Endometrium (tissue), 2 donors: Measurements from ENCODE around the gene LSM4.
A peak's percentile ranks its signal among the peaks of the same experiment; 100 is the strongest.
"Not testable (repeated sequence)": the region's sequence is repeated elsewhere in the genome, so short reads cannot be mapped to it uniquely, and the experiment has no call there.

Experiments used
- FAIRE-seq: peaks from 2 replicates; lab custom pipeline; 2012; peaks lifted over from hg19 to GRCh38; lab: Jason Lieb, UNC
- donor health status: control.
- donor health status: control.

LSM4 gene

GRCh38 chr19:18340990-18341868, 18.4 kb upstream of the LSM4 start:
- no peak for FAIRE-seq

DNA sequence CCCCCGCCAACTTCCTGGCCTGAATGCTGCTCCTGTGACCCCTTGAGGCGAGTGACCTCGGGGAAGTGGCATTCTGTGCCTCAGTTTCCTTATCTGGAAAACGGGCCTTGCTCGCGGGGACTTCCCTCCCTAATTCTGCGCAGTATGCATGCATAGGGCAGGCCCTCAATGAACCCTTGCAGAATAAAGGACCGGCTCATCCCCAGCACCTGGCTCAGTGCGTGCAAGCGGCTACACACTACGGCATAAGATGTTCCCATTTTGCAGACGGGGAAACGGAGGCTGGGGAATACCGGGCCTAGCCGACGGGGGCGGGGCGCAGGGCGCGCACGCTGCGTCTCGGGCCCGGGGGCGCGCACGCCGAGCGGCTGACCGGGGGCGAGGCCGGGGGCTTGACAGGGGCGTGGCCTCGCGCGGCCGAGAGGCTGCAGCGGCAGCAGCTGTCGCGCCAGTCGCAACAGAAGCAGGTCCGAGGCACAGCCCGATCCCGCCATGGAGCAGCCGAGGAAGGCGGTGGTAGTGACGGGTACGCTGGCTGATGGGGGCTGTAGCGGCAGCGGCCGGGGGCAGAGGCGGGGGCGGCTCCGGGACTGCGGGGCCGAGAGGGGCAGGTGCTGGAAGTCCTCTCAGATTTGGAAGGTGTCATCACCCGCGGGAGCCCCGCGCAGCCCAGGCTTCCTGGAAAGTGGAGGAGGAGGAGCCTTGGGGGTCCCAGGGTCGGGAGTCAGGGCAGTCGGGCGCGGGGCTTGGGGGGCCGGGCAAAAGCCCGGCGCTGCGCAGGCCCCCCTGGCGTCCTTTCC, 17.5 kb upstream of the LSM4 start, which contains the start of gene PGPEP1:
Gene PGPEP1, plus strand, starts transcription at position 409 of the 800 bp plus-strand sequence. Its CDS starts 84 bp downstream, at position 493.
- FAIRE-seq = no peak

- no peak for FAIRE-seq
Measured at GRCh38 chr19:18339723-18340122, 16.8 kb upstream of the LSM4 start.

GRCh38 chr19:18338541-18338940, 15.7 kb upstream of the LSM4 start:
- FAIRE-seq = no peak

- FAIRE-seq = no peak
Measured at GRCh38 chr19:18336121-18336520, 13.2 kb upstream of the LSM4 start.

- FAIRE-seq = no peak
Measured at GRCh38 chr19:18333680-18334079, 10.8 kb upstream of the LSM4 start.

DNA sequence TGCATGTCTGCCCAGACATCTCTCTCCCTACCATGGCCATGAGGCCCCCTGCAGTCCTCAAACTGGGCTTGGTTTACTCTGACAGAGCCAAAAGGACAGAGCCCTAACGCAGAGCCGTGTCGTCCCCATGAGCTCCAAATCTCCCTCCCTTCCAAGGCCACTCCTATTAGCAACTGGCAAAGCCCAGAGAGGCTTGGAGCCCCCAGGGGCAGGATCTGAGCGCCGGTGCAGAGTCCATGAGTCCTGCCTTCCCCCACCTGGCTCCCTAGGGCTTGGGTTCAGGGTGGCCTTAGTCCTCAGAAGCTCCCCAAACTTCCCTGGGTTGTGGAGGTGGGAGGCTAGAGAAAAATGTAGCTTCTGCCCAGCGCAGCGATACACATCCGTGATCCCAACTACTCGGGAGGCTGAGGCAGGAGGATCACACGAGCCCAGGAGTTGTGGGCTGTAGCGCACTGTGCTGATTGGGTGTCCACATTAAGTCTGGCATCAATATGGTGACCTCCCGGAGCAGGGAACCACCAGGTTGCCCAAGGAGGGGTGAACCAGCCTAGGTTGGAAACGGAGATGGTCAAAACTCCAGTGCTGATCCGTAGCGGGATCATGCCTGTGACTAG, 10.1 kb upstream of the LSM4 start:
- no peak for FAIRE-seq

- FAIRE-seq = no peak
Measured at GRCh38 chr19:18330868-18331267, 8.0 kb upstream of the LSM4 start.

GRCh38 chr19:18329035-18329376, 6.1 kb upstream of the LSM4 start:
- FAIRE-seq = no peak

- peak; percentile 99 for FAIRE-seq
Measured at GRCh38 chr19:18328340-18329034, 5.6 kb upstream of the LSM4 start.

DNA sequence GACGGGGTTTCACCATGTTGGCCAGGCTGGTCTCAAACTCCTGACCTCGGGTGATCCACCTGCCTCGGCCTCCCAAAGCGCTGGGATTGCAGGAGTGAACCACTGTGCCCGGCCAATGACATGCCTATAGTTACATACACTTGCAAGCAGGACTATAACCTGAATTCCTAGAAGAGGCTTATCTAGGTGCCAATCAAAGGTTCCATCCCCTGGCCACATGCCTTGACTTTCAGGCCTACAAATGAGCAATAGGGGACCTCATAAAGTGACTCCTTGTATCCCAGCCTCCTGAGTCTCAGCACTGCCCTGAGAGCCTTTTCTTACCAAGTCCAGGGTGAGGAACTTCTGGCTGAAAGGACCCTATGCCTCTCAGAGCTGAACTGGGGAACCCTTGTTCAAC, 3.9 kb upstream of the LSM4 start:
- FAIRE-seq = no peak

- FAIRE-seq = not testable (repeated sequence)
Measured at GRCh38 chr19:18324373-18324731, 1.5 kb upstream of the LSM4 start.

DNA sequence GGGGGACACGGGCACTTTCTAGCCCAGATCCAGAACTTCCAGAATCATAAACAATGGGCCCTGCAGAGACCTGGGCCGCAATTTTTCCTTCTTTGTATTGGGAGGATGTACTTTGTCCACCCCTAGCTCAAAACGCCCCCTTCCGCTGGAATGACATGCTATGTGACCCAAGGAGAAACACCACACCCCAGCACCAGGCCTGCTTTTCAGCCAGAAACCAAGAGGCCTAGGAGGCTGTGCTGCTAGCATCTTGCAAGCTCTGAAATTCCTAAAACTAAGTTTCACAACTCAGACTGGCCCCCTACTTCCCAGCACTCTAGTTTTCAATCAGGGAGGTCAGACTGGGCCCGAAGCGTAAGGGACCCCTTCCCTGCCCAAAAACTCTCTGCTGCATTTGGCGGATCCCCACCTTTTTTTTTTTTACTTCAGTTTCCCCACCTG, 538 bp downstream of the LSM4 start:
- FAIRE-seq = no peak

GRCh38 chr19:18321734-18322102, 1.2 kb downstream of the LSM4 start:
- FAIRE-seq = no peak

- FAIRE-seq = no peak
Measured at GRCh38 chr19:18320865-18321733, 1.8 kb downstream of the LSM4 start.

DNA sequence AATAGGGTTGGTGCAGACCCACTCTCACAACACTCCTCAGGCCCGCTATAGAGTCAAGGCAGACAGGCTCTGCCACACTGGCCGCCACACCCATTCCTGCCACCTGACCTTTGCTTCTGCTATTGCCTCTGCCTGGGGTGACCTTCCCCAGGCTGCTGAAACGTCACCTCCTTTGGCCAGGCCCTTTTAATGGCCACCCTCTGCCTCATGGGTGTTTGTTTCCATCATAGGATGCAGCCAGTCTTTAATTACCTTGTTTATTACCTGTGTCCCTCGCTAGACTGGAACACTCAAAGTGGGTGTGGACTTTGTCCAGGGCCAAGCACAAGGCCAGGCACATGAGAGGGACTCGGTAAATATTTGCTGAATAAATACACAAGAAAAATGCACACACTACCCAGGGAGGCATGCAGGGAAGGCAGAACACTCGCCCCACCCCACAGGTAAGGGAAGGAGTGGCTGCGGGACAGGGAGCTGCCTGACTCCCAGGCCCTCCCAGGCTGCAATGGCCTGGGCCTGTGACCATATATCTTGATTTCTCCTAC, 3.2 kb downstream of the LSM4 start:
- no peak for FAIRE-seq

DNA sequence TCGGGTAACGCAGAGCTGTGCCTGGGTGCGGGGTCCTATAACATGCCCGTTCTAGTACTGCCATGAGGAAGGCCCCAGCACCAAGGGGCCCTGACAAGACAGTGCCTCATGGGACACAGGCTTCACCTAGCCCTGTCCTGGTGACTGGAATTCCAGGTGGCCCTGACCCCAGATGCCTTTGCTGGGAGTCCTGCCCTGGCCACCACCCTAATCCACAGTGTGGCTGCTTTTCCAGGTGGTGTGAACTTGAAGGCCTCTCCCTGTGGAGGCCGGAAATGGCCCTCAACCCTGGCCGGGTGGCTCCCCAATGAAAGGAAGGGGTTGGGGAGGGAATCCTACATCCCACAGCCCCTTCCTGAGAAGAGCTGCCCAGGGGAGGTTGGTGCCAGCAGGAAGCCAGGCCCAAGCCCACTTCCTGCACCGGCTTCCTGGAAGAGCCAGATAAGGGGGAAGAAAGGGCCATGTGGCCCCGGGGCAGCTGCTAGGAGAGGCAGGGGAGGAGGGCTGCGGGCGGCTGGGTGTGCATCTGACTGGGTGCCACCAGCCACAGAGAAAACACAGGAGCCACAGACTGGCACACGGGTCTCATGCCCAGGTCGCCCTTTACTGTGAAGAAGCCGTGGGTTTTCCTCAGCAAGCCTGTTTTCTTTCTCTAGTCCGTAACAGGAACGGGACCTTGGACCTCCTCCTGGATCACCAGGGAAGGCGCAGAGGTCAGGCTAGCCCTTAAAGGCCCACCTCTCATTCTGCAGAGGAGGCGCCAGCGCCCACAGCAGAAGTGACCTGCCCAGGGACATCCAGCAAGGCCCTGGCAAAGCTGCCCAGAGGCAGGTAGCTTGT, 4.7 kb downstream of the LSM4 start:
- no peak for FAIRE-seq

- FAIRE-seq = no peak
Measured at GRCh38 chr19:18313398-18313797, 9.5 kb downstream of the LSM4 start.

- FAIRE-seq = no peak
Measured at GRCh38 chr19:18312092-18312534, 10.8 kb downstream of the LSM4 start.

- no peak for FAIRE-seq
Measured at GRCh38 chr19:18311502-18312091, 11.3 kb downstream of the LSM4 start.
